DND-41 (cell line): ENCODE data around the gene MYLK.
"Not testable (repeated sequence)": the region's sequence is repeated elsewhere in the genome, so short reads cannot be mapped to it uniquely, and the experiment has no call there.

ENCODE experiments used
- ATAC-seq: fragments of 200-7000 bp; cut with Tn5 transposase; 3 replicates; pipeline ENCODE4 v1.9.1; 2021; ENCODE audit warnings: low read depth; ENCODE audit not compliant: insufficient read depth
- DNase-seq: peaks from one replicate; pipeline ENCODE4 v3.0.0-alpha.2; 2020
- H2AFZ ChIP-seq: 2 replicates; pipeline ENCODE4 v1.6.0; 2012; ENCODE audit warnings: low read depth, low read length
- H3K27ac ChIP-seq: 2 replicates; pipeline ENCODE4 v1.5.1; 2012; ENCODE audit warnings: low read length, inconsistent platforms
- H3K27me3 ChIP-seq: fragments of 200-600 bp; sonication (generic); 2 replicates; pipeline ENCODE4 v1.6.0; 2012; ENCODE audit warnings: low read length, mild to moderate bottlenecking, inconsistent platforms; ENCODE audit not compliant: insufficient read depth, poor library complexity
- H3K36me3 ChIP-seq: 2 replicates; pipeline ENCODE4 v1.5.1; 2012; ENCODE audit warnings: low read length, inconsistent platforms; ENCODE audit not compliant: insufficient read depth
- H3K4me1 ChIP-seq: 2 replicates; pipeline ENCODE4 v1.5.1; 2012; ENCODE audit warnings: mild to moderate bottlenecking, low read length; ENCODE audit not compliant: insufficient read depth
- H3K4me2 ChIP-seq: 2 replicates; pipeline ENCODE4 v1.6.0; 2012; ENCODE audit warnings: mild to moderate bottlenecking, moderate library complexity, low read length, inconsistent platforms; ENCODE audit not compliant: insufficient read depth
- H3K4me3 ChIP-seq, 2 experiments: fragments of 200-600 bp in 1 of 2; shearing (Covaris generic) in 1 of 2; 2 replicates each; pipeline ENCODE4 v1.5.1; 2012 to 2016; ENCODE audit warnings: inconsistent platforms in 2 of 2, low read length in 2 of 2, mild to moderate bottlenecking in 2 of 2, low read depth in 1 of 2, moderate library complexity in 1 of 2
- H3K79me2 ChIP-seq: 2 replicates; pipeline ENCODE4 v1.6.0; 2012; ENCODE audit warnings: low read length, inconsistent platforms; ENCODE audit not compliant: insufficient read depth
- H3K9ac ChIP-seq: 2 replicates; pipeline ENCODE4 v1.6.0; 2012; ENCODE audit warnings: low read depth, mild to moderate bottlenecking, inconsistent platforms, low read length, moderate library complexity
- H3K9me3 ChIP-seq: 2 replicates; pipeline ENCODE4 v1.5.1; 2012; ENCODE audit warnings: low read length, moderate library complexity, mild to moderate bottlenecking, inconsistent platforms; ENCODE audit not compliant: insufficient read depth, severe bottlenecking
- H4K20me1 ChIP-seq: 2 replicates; pipeline ENCODE4 v1.6.0; 2012; ENCODE audit warnings: low read length; ENCODE audit not compliant: insufficient read depth
- CTCF ChIP-seq: IDR thresholded peaks from 2 replicates; pipeline ENCODE4 v1.5.1; 2012; ENCODE audit warnings: borderline replicate concordance, low read length, moderate library complexity, mild to moderate bottlenecking; ENCODE audit not compliant: poor library complexity, severe bottlenecking; ENCODE audit errors: extremely low read depth
- EZH2 ChIP-seq: IDR thresholded peaks from 3 replicates; pipeline ENCODE4 v1.6.1; 2012; ENCODE audit warnings: borderline replicate concordance, low read depth, mild to moderate bottlenecking, moderate library complexity, low read length, inconsistent platforms; ENCODE audit not compliant: severe bottlenecking

MYLK gene

GRCh38 chr3:123606527-123606926, 277.6 kb downstream of the MYLK start:
- H3K4me2 ChIP-seq = no peak overlapping the region

GRCh38 chr3:123605789-123606234, 278.3 kb downstream of the MYLK start:
- Histone ChIP-seq H3K4me2 (no peak overlapping the region), H3K27ac (no peak overlapping the region), H2AFZ (no peak overlapping the region), H3K79me2 (no peaks in the 10 kb centered on the region), H3K9ac (no peak overlapping the region), H3K9me3 (no peaks in the 10 kb centered on the region), H3K27me3 (no peaks in the 10 kb centered on the region), H4K20me1 (no peaks in the 10 kb centered on the region; the same call in 1 of the 2 replicates), H3K4me1 (no peaks in the 10 kb centered on the region), H3K4me3 (no peak overlapping the region), H3K36me3 (no peaks in the 10 kb centered on the region)
- DNase-seq = no peak
- TF ChIP-seq CTCF (no peak), EZH2 (no peak)
- ATAC-seq = no peak

More at GRCh38 chr3:123606527-123606926, 277.6 kb downstream of the MYLK start:
- Histone ChIP-seq H3K27ac (no peak overlapping the region), H3K27me3 (no peaks in the 10 kb centered on the region), H3K36me3 (peaks cover 4% of the 10 kb centered on the region; the same call in 1 of the 2 replicates), H4K20me1 (no peaks in the 10 kb centered on the region; the same call in 1 of the 2 replicates), H3K9me3 (no peaks in the 10 kb centered on the region), H3K79me2 (no peaks in the 10 kb centered on the region), H3K4me3 (no peak overlapping the region), H3K9ac (no peak overlapping the region), H2AFZ (no peak overlapping the region), H3K4me1 (no peaks in the 10 kb centered on the region)
- no peak for DNase-seq
- TF ChIP-seq CTCF = no peak
- no peak for TF ChIP-seq EZH2
- no peak for ATAC-seq

- H4K20me1 ChIP-seq, H3K4me2 ChIP-seq, H3K79me2 ChIP-seq, H3K9ac ChIP-seq, H2AFZ ChIP-seq, DNase-seq, H3K27ac ChIP-seq, H3K9me3 ChIP-seq, ATAC-seq, H3K27me3 ChIP-seq, H3K4me3 ChIP-seq, H3K36me3 ChIP-seq, H3K4me1 ChIP-seq: not testable (repeated sequence)
Measured at GRCh38 chr3:123603153-123603552, 281.0 kb downstream of the MYLK start.

- H3K9ac ChIP-seq = no peak overlapping the region
- H4K20me1 ChIP-seq = no peaks in the 10 kb centered on the region; the same call in 1 of the 2 replicates
- H3K36me3 ChIP-seq = no peaks in the 10 kb centered on the region
- no peak for TF ChIP-seq EZH2
- no peak for TF ChIP-seq CTCF
- no peaks in the 10 kb centered on the region for H3K79me2 ChIP-seq
- no peak for ATAC-seq
- H2AFZ ChIP-seq = no peak overlapping the region
- H3K9me3 ChIP-seq = no peaks in the 10 kb centered on the region
- H3K27me3 ChIP-seq = no peaks in the 10 kb centered on the region
- DNase-seq = no peak
- H3K27ac ChIP-seq = no peak overlapping the region
- no peaks in the 10 kb centered on the region for H3K4me1 ChIP-seq
- no peak overlapping the region for H3K4me2 ChIP-seq
- H3K4me3 ChIP-seq = no peak overlapping the region
Measured at GRCh38 chr3:123602325-123602724, 281.8 kb downstream of the MYLK start.

- H3K36me3 ChIP-seq, H3K4me3 ChIP-seq, H3K9ac ChIP-seq, H3K27me3 ChIP-seq, H3K4me2 ChIP-seq, H3K79me2 ChIP-seq, H2AFZ ChIP-seq, H3K4me1 ChIP-seq, H4K20me1 ChIP-seq, ATAC-seq, DNase-seq, H3K9me3 ChIP-seq, H3K27ac ChIP-seq: not testable (repeated sequence)
Measured at GRCh38 chr3:123600863-123601262, 283.3 kb downstream of the MYLK start.
